Measurements from ENCODE around the gene ARID1B.

DNA sequence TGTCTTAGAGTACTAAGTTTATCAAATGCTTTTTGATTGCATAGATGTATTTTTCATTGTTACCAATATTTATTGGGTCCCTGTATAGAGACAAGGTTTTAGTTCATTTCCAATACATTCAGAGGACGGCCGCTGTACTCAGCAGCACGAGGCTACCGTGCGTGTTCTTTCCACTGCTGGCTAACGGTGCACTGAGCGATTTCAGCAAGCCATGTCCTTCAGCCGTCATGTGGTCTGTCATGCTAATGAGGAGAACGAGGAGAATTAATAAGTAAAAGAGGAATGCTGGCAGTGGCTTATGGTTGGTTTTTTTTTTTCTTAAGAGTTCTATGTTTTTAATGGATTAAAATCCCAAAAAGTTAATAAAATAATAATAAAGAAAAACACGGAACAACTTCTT lies 253.6 kb downstream of the ARID1B start:
- TF ChIP-seq, protein P1, sequence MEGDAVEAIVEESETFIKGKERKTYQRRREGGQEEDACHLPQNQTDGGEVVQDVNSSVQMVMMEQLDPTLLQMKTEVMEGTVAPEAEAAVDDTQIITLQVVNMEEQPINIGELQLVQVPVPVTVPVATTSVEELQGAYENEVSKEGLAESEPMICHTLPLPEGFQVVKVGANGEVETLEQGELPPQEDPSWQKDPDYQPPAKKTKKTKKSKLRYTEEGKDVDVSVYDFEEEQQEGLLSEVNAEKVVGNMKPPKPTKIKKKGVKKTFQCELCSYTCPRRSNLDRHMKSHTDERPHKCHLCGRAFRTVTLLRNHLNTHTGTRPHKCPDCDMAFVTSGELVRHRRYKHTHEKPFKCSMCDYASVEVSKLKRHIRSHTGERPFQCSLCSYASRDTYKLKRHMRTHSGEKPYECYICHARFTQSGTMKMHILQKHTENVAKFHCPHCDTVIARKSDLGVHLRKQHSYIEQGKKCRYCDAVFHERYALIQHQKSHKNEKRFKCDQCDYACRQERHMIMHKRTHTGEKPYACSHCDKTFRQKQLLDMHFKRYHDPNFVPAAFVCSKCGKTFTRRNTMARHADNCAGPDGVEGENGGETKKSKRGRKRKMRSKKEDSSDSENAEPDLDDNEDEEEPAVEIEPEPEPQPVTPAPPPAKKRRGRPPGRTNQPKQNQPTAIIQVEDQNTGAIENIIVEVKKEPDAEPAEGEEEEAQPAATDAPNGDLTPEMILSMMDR (IDR thresholded peaks at IDR 0.05; ENCODE audit: low read length) = no peak
- no peak for TF ChIP-seq EZH2 (optimal IDR thresholded peaks at IDR 0.05; ENCODE audit: low read depth, low read length)

Measured in MM.1S (cell line).